Testis (tissue), 3 donors: ENCODE results near the gene SSPN. TPM values are rescaled to one million over a fixed set of nuclear protein-coding genes. Genes with fewer than 3 reads are reported as not detected.

Experiments used
- DNase-seq: peaks from one replicate; pipeline ENCODE4 v3.0.0-alpha.2; 2019
- H3K27ac ChIP-seq, 2 donors: fragments of 200-600 bp; sonication (generic); one replicate each; pipeline ENCODE4 v1.5.1; 2019
- H3K27me3 ChIP-seq: fragments of 200-600 bp; sonication (generic); one replicate; pipeline ENCODE4 v1.5.1; 2019
- H3K36me3 ChIP-seq: fragments of 200-600 bp; sonication (generic); one replicate; pipeline ENCODE4 v1.5.1; 2017; ENCODE audit warnings: low read depth; ENCODE audit errors: missing control alignments
- H3K4me1 ChIP-seq: fragments of 200-600 bp; sonication (generic); one replicate; pipeline ENCODE4 v1.5.1; 2019
- H3K4me3 ChIP-seq, 2 donors: fragments of 200-600 bp; sonication (generic); one replicate each; pipeline ENCODE4 v1.5.1; 2017 to 2019
- H3K9me3 ChIP-seq: fragments of 200-600 bp; sonication (generic); one replicate; pipeline ENCODE4 v1.5.1; 2017
- POLR2A ChIP-seq: fragments of 450-650 bp; IDR thresholded peaks from one replicate; pipeline ENCODE4 v1.6.1; 2017; ENCODE audit warnings: antibody characterized with exemption, mild to moderate bottlenecking, moderate library complexity
- WGBS, 2 donors: methylation state at CpG; one replicate each; pipeline ENCODE4 v1.1.5; 2018; 5-methylcytosine and 5-hydroxymethylcytosine counted together
- intact Hi-C: fragments of 100-400 bp; cut with DNase I; formaldehyde crosslinking; loops from one replicate; pipeline ENCODE4 v1.15.1; 2023; ENCODE audit warnings: low total_unique reads
- polyA plus RNA-seq: library from polyadenylated mRNA; stranded (reverse); fragments of 350-450 nt; fragmentation: Illumina TruSeq; extraction: RNeasy Lipid Tissue Mini Kit (QIAGEN cat#74804); gene quantifications from one replicate; pipeline ENCODE4 v1.2.3, GENCODE V29; 2014; ENCODE audit warnings: low read depth, low replicate concordance; ENCODE audit not compliant: insufficient read depth
- total RNA-seq, 2 donors: library from RNA; depleted of rRNA; stranded (reverse); fragments of >200 nt; gene quantifications; one replicate each; pipeline ENCODE4 v1.2.3, GENCODE V29; 2016
- TF ChIP-seq, protein P1 (sequence below), 3 experiments: fragments of 450-650 bp in 2 of 3; fragments of 200-600 bp in 1 of 3; sonication (generic) in 1 of 3; IDR thresholded peaks; one replicate each; pipeline ENCODE4 v1.5.1; 2016 to 2019; ENCODE audit warnings: antibody characterized with exemption in 3 of 3, mild to moderate bottlenecking in 2 of 3, moderate library complexity in 1 of 3

The SSPN gene
- total and polyA plus RNA-seq, 3 donors from 2014 or later, result 17.8 to 41.6 (median 25.5) TPM

DNA sequence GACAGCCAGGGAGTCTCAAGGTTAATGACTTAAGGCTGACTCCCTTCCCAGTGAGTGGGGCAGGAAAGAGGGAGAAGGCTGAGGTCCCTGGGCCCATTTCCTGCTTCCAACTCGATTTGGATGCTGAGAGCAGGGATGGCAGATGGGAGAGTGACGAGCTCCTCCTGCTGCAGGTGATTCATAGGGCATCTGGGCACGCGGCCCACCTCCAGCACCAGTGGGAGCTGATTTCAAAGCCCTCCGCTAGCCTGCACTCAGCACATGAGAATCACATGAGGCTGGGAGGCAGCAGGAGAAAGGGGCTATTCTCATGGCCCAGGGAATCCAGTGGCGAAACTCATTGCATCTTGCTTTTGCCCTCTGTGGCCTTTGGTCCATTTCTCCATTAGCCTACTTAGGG, 90.8 kb downstream of the SSPN start:
- Histone ChIP-seq H3K36me3 (no peaks in the 10 kb centered on the region), H3K27ac (no peak overlapping the region), H3K4me3 (no peak overlapping the region), H3K9me3 (no peaks in the 10 kb centered on the region), H3K4me1 (peaks cover 6% of the 10 kb centered on the region), H3K27me3 (no peaks in the 10 kb centered on the region)
- DNase-seq, result no peak
- 95 to 100% methylated on average over 4 to 6 of the region's 6 CpGs for WGBS, 2 donors
- intact Hi-C loops, result no loop called here
- no peak for TF ChIP-seq POLR2A
- TF ChIP-seq, protein P1, sequence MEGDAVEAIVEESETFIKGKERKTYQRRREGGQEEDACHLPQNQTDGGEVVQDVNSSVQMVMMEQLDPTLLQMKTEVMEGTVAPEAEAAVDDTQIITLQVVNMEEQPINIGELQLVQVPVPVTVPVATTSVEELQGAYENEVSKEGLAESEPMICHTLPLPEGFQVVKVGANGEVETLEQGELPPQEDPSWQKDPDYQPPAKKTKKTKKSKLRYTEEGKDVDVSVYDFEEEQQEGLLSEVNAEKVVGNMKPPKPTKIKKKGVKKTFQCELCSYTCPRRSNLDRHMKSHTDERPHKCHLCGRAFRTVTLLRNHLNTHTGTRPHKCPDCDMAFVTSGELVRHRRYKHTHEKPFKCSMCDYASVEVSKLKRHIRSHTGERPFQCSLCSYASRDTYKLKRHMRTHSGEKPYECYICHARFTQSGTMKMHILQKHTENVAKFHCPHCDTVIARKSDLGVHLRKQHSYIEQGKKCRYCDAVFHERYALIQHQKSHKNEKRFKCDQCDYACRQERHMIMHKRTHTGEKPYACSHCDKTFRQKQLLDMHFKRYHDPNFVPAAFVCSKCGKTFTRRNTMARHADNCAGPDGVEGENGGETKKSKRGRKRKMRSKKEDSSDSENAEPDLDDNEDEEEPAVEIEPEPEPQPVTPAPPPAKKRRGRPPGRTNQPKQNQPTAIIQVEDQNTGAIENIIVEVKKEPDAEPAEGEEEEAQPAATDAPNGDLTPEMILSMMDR (IDR thresholded peaks at IDR 0.05), result no peak

DNA sequence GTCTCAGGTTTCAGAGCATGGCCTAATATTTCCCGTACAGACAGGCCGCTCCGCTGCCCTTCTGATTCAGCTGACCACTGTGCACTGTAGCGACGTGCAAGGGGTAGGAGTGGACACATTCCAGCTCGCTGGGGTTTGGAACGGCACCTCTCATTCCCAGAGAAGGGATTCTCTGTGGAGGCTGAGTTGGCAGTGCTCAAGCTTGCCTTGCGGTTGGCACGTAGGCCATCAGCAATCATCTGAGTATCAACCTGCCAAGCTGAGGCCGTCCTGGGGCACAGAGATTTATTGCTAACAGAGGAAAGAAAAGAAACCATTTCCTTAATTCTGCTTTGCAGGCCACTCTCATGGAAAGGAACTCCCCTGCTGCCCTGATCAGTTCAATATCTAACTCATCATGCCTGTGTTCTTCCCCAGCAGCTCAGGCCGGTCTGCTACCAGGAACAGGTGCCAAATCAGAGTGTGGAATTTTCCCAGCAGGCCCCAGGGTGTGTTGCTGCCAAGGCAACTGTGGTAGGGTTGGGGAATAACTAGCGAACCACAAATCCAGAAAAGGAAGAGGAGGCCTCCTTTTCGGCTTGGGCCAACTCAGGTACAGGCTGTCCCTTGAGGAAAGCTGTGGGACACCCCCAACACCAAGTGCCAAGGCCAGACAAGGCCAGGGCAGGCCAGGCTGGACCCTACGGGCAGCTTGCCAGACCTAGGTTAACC, 92.5 kb downstream of the SSPN start:
- Histone ChIP-seq H3K4me3 (no peak overlapping the region), H3K27ac (no peak overlapping the region), H3K36me3 (no peaks in the 10 kb centered on the region), H3K27me3 (no peaks in the 10 kb centered on the region), H3K9me3 (no peaks in the 10 kb centered on the region), H3K4me1 (no peaks in the 10 kb centered on the region)
- WGBS, 2 donors, result 65 to 76% methylated on average over 14 of the region's 14 CpGs
- intact Hi-C loops, result no loop called here
- no peak for DNase-seq
- no peak for TF ChIP-seq POLR2A
- TF ChIP-seq, protein P1 (IDR thresholded peaks at IDR 0.05), result no peak

DNA sequence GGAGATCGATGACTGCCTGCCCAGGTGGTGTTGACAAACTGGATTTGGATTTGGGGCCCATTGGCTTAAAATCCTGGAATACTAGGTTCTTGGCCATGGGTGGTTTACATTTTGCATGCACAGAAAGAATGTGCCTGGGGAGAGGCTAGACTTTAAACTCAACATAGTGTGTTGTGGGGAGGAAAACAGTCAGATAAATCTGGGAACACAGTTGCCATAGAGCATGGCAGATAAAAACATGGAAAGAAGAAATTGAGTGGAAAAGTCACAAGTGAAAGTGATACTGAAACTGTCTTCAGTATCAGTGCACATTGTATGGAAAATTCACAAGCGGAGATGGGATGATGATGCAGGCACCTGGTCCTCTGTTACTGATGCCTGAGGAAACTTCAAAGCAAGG, 95.2 kb downstream of the SSPN start:
- Histone ChIP-seq H3K9me3 (no peaks in the 10 kb centered on the region), H3K27ac (no peak overlapping the region), H3K4me3 (no peak overlapping the region), H3K27me3 (no peaks in the 10 kb centered on the region), H3K4me1 (no peaks in the 10 kb centered on the region), H3K36me3 (no peaks in the 10 kb centered on the region)
- WGBS, 2 donors, result 94 to 95% methylated on average over 2 of the region's 2 CpGs
- no peak for TF ChIP-seq POLR2A
- intact Hi-C loops, result no loop called here
- DNase-seq, result no peak

DNA sequence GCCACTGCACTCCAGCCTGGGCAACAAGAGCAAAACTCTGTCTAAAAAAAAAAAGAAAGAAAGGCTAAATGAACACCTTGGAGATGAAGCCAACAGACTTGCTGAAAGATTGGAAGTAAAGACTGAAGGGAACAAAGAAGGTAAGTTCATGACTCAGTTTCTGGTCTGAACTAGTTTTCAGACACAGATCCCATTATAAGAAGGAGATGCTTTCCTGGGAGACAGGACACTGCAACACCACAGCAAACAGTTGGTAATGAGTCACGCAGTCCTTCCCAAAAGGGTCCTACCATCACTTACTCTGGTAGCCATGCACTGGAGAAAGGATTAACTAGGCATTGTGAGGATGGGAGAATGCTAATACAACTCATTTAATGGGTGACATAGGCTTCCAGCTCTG, 97.2 kb downstream of the SSPN start:
- TF ChIP-seq, protein P1 (IDR thresholded peaks at IDR 0.05), result no peak
- TF ChIP-seq POLR2A, result no peak
- H3K4me3 ChIP-seq, result no peak overlapping the region
- no peak for DNase-seq
- H3K27me3 ChIP-seq, result no peaks in the 10 kb centered on the region
- H3K36me3 ChIP-seq, result no peaks in the 10 kb centered on the region
- intact Hi-C loops, result no loop called here
- no peaks in the 10 kb centered on the region for H3K4me1 ChIP-seq
- 82 to 94% methylated on average over 1 of the region's 1 CpG for WGBS, 2 donors
- no peaks in the 10 kb centered on the region for H3K9me3 ChIP-seq
- H3K27ac ChIP-seq, result no peak overlapping the region

DNA sequence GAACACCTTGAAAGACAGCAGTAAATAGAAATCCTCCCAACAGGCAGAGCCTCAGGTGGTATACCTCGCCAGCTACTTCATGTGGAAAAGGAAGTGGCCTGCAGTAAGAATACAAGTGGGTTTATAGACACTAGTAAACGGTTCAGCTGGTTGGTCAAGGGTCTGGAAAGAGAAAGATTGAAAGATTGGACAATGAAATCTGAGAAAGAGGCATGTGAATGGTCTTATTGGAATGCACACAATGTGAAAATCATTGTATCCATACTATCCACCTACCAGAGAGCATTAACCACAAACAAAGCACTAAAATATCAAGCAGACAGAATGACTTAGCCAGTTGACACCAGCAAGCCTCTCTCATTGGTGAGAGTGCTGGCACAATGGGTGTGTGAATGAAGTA, 98.2 kb downstream of the SSPN start:
- Histone ChIP-seq H3K4me3 (no peak overlapping the region), H3K27me3 (no peaks in the 10 kb centered on the region), H3K36me3 (no peaks in the 10 kb centered on the region), H3K9me3 (no peaks in the 10 kb centered on the region), H3K4me1 (no peaks in the 10 kb centered on the region), H3K27ac (no peak overlapping the region)
- TF ChIP-seq, protein P1 (IDR thresholded peaks at IDR 0.05), result no peak
- TF ChIP-seq POLR2A, result no peak
- WGBS, 2 donors, result 81 to 91% methylated on average over 2 of the region's 2 CpGs
- DNase-seq, result no peak
- intact Hi-C loops, result no loop called here
